Endothelial cell of umbilical vein (primary cell): ENCODE data around the gene ITPR1. TPM values are rescaled to one million over a fixed set of nuclear protein-coding genes. Genes with fewer than 3 reads are reported as not detected.

ENCODE experiments used
- BruUV-seq: library from RNA; stranded (reverse); fragments of 400-500 nt; replicated peaks from 2 replicates; lab custom pipeline; 2021; lab: Mats Ljungman, UMichigan
- CTCF ChIA-PET: fragments of 300-600, 350-600 bp; sonication (Branson Sonifier 250); formaldehyde crosslinking; loops from one replicate; lab custom pipeline; 2021; ENCODE audit warnings: antibody characterized with exemption, inconsistent platforms; lab: Charles Lee
- POLR2A ChIA-PET: fragments of 300-600, 350-600 bp; sonication (Branson Sonifier 250); formaldehyde crosslinking; loops from one replicate; lab custom pipeline; 2021; ENCODE audit warnings: antibody characterized with exemption, inconsistent platforms; lab: Charles Lee
- DNase-seq: peaks from one replicate; pipeline ENCODE4 v3.0.0-alpha.2; 2011; ENCODE audit warnings: low read depth, low spot score
- FAIRE-seq: peaks from 2 replicates; lab custom pipeline; 2011; peaks lifted over from hg19 to GRCh38; lab: Jason Lieb, UNC
- H2AFZ ChIP-seq: 2 replicates; pipeline ENCODE4 v1.6.0; 2012; ENCODE audit warnings: low read depth, low read length, control low read depth, inconsistent platforms
- H3K27ac ChIP-seq: 2 replicates; pipeline ENCODE4 v1.5.1; 2011; ENCODE audit warnings: low read depth, mild to moderate bottlenecking, control low read depth, low read length, moderate library complexity; ENCODE audit not compliant: insufficient read depth
- H3K27me3 ChIP-seq, 2 experiments: 2 replicates each; pipeline versions ENCODE4 v1.6.0 to v1.6.1; 2011; ENCODE audit warnings: low read length in 2 of 2, mixed read lengths in 1 of 2; ENCODE audit not compliant: control insufficient read depth in 2 of 2, insufficient read depth in 2 of 2
- H3K36me3 ChIP-seq, 2 experiments: 2 replicates in 1 of 2; 3 replicates in 1 of 2; pipeline ENCODE4 v1.5.1; 2011; ENCODE audit warnings: low read length in 2 of 2, mild to moderate bottlenecking in 1 of 2, moderate library complexity in 1 of 2; ENCODE audit not compliant: control insufficient read depth in 2 of 2, insufficient read depth in 2 of 2; ENCODE audit errors: extremely low read depth in 1 of 2
- H3K4me1 ChIP-seq: 3 replicates; pipeline ENCODE4 v1.5.1; 2011; ENCODE audit warnings: mild to moderate bottlenecking, low read length; ENCODE audit not compliant: control insufficient read depth, insufficient read depth; ENCODE audit errors: extremely low read depth
- H3K4me2 ChIP-seq: 2 replicates; pipeline ENCODE4 v1.6.1; 2011; ENCODE audit warnings: low read length, control low read depth, mixed read lengths; ENCODE audit not compliant: insufficient read depth
- H3K4me3 ChIP-seq, 3 experiments: fragments of 200-600 bp in 1 of 3; sonication (generic), shearing (Covaris generic) in 1 of 3; replicated peaks in 1 of 3; 2 replicates each; pipeline ENCODE4 v1.5.1; 2011 to 2016; ENCODE audit warnings: control low read depth in 3 of 3, low read length in 3 of 3, mild to moderate bottlenecking in 2 of 3, inconsistent platforms in 1 of 3, low read depth in 1 of 3, moderate library complexity in 1 of 3; ENCODE audit not compliant: insufficient read depth in 1 of 3
- H3K79me2 ChIP-seq: 2 replicates; pipeline ENCODE4 v1.6.0; 2012; ENCODE audit warnings: low read length, inconsistent platforms; ENCODE audit not compliant: control insufficient read depth, insufficient read depth
- H3K9ac ChIP-seq: replicated peaks from 2 replicates; pipeline ENCODE3; 2011; ENCODE audit warnings: low read length, control low read depth; ENCODE audit not compliant: insufficient read depth; ENCODE audit errors: extremely low read depth
- H3K9me1 ChIP-seq: replicated peaks from 3 replicates; pipeline ENCODE4 v1.6.0; 2011; ENCODE audit warnings: mild to moderate bottlenecking, low read length; ENCODE audit not compliant: control insufficient read depth, insufficient read depth; ENCODE audit errors: extremely low read depth
- H3K9me3 ChIP-seq: replicated peaks from 2 replicates; pipeline ENCODE4 v1.5.1; 2012; ENCODE audit warnings: low read length, inconsistent platforms; ENCODE audit not compliant: control insufficient read depth, insufficient read depth
- H4K20me1 ChIP-seq: replicated peaks from 2 replicates; pipeline ENCODE3; 2011; ENCODE audit warnings: mild to moderate bottlenecking, low read length; ENCODE audit not compliant: control insufficient read depth, insufficient read depth; ENCODE audit errors: extremely low read depth
- EZH2 ChIP-seq: IDR thresholded peaks from 2 replicates; pipeline ENCODE4 v1.6.1; 2012; ENCODE audit warnings: borderline replicate concordance, low read depth, mild to moderate bottlenecking, moderate library complexity, low read length, inconsistent platforms; ENCODE audit not compliant: severe bottlenecking
- FOS ChIP-seq: IDR thresholded peaks from 2 replicates; pipeline ENCODE4 v1.6.1; 2011; ENCODE audit warnings: mild to moderate bottlenecking, low read length, moderate library complexity, borderline replicate concordance; ENCODE audit not compliant: insufficient read depth
- GATA2 ChIP-seq: IDR thresholded peaks from 2 replicates; pipeline ENCODE4 v1.7.0; 2011; ENCODE audit warnings: low read depth, mild to moderate bottlenecking, moderate library complexity, mixed read lengths, low read length; ENCODE audit not compliant: insufficient read length, insufficient read depth
- JUN ChIP-seq: IDR thresholded peaks from 2 replicates; pipeline ENCODE4 v1.6.1; 2011; ENCODE audit warnings: borderline replicate concordance, low read depth; ENCODE audit not compliant: insufficient read length, insufficient read depth
- MYC ChIP-seq: IDR thresholded peaks from one replicate; pipeline ENCODE4 v1.6.1; 2011; ENCODE audit warnings: mild to moderate bottlenecking, low read depth, low read length
- POLR2A ChIP-seq: IDR thresholded peaks from 2 replicates; pipeline ENCODE4 v1.6.1; 2012; ENCODE audit warnings: low read depth, mild to moderate bottlenecking, control low read depth, low read length
- POLR2AphosphoS5 ChIP-seq: IDR thresholded peaks from 2 replicates; pipeline ENCODE4 v1.6.1; 2012; ENCODE audit warnings: low read depth, mild to moderate bottlenecking, control low read depth, low read length, moderate library complexity; ENCODE audit not compliant: insufficient read depth
- dilution Hi-C: fragments of 300-500 bp; cut with MboI; formaldehyde crosslinking; loops from one replicate; pipeline ENCODE4 v1.15.0; 2019; ENCODE audit warnings: low sequenced_read_pairs; ENCODE audit not compliant: extremely low pct_ligation_motif_present
- intact Hi-C: fragments of 100-400 bp; cut with micrococcal nuclease; formaldehyde crosslinking; loops from one replicate; pipeline ENCODE4 v1.10.0; 2022
- polyA plus RNA-seq, 4 experiments: library from polyadenylated mRNA; depleted of rRNA in 3 of 4; stranded (reverse) in 3 of 4; unstranded in 1 of 4; fragments of >200 nt; gene quantifications; 2 replicates each; pipeline versions ENCODE4 v1.2.1 to v1.2.3, GENCODE V29; 2011 to 2012; ENCODE audit warnings: missing spikeins in 1 of 4
- total RNA-seq: library from RNA; stranded (reverse); gene quantifications from 2 replicates; pipeline ENCODE4 v1.2.3, GENCODE V29; 2021
- TF ChIP-seq, protein P1 (sequence below), 2 donors: IDR thresholded peaks; 1 replicate in 1 of 2; 2 replicates in 1 of 2; pipeline ENCODE4 v1.5.1; 2011; ENCODE audit warnings: low read length in 2 of 2, mild to moderate bottlenecking in 2 of 2, moderate library complexity in 2 of 2, control low read depth in 1 of 2, inconsistent platforms in 1 of 2, low read depth in 1 of 2; ENCODE audit not compliant: insufficient read depth in 1 of 2; ENCODE audit errors: extremely low read depth in 1 of 2
- TF ChIP-seq, protein P2 (sequence below): IDR thresholded peaks from 2 replicates; pipeline ENCODE4 v1.6.1; 2011; ENCODE audit not compliant: insufficient read depth, insufficient read length

Gene ITPR1
- total and polyA plus RNA-seq, 2 donors (not counting 3 experiments of a cell fraction or from before 2014, with no cell fraction given): 5.1 to 16.1 TPM

DNA sequence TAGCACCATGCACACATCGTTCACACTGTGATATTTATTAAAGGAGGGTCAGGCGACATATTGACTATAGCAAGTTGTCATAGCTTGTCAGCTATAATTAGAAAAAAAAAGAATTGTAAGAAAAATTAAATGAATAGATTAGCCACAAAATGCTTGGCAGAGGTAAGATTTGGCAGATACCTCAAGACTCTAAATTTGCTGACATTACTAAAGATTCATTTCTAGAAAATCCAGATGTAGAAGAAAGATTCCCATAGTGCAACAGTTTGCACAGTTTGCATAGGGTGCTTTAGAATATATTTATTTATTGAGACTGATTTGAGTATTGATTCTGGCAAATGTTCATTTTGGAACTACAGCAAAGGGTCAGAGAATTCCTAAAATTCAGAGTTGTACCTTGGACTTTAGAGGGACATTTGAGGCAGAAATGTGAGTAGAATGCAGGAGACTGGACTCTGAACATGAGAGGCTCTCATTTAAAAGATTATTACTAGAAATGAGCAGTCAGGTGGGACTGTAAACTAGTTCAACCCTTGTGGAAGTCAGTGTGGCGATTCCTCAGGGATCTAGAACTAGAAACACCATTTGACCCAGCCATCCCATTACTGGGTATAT lies 384.1 kb downstream of the ITPR1 start:
- CTCF ChIA-PET: interaction anchor here (0.6 to 2.0 kb wide), 3 partner anchors 26 to 99 kb away, joined by 3 to 6 read pairs (median 3); no protein-coding TSS in a partner anchor
- intact Hi-C loops: no loop called here
- H3K9me1 ChIP-seq: no peaks in the 10 kb centered on the region
- no peaks in the 10 kb centered on the region for H3K36me3 ChIP-seq
- no peak overlapping the region for H3K27ac ChIP-seq
- no peak overlapping the region for H3K4me2 ChIP-seq
- TF ChIP-seq EZH2 (no peak), JUN (no peak), MYC (no peak), POLR2A (no peak), POLR2AphosphoS5 (no peak), GATA2 (no peak), FOS (no peak)
- TF ChIP-seq, protein P1, sequence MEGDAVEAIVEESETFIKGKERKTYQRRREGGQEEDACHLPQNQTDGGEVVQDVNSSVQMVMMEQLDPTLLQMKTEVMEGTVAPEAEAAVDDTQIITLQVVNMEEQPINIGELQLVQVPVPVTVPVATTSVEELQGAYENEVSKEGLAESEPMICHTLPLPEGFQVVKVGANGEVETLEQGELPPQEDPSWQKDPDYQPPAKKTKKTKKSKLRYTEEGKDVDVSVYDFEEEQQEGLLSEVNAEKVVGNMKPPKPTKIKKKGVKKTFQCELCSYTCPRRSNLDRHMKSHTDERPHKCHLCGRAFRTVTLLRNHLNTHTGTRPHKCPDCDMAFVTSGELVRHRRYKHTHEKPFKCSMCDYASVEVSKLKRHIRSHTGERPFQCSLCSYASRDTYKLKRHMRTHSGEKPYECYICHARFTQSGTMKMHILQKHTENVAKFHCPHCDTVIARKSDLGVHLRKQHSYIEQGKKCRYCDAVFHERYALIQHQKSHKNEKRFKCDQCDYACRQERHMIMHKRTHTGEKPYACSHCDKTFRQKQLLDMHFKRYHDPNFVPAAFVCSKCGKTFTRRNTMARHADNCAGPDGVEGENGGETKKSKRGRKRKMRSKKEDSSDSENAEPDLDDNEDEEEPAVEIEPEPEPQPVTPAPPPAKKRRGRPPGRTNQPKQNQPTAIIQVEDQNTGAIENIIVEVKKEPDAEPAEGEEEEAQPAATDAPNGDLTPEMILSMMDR (IDR thresholded peaks at IDR 0.05; ENCODE audit: extremely low read depth in 1 of 2, insufficient read depth in 1 of 2, low read depth in 1 of 2, low read length in 2 of 2): no peak
- TF ChIP-seq, protein P2, sequence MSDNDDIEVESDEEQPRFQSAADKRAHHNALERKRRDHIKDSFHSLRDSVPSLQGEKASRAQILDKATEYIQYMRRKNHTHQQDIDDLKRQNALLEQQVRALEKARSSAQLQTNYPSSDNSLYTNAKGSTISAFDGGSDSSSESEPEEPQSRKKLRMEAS: no peak
- H4K20me1 ChIP-seq: no peaks in the 10 kb centered on the region
- no peak overlapping the region for H3K4me3 ChIP-seq
- no peaks in the 10 kb centered on the region for H3K27me3 ChIP-seq
- no peaks in the 10 kb centered on the region for H3K4me1 ChIP-seq
- DNase-seq (no peak), FAIRE-seq (no peak)
- no peaks in the 10 kb centered on the region for H3K79me2 ChIP-seq
- POLR2A ChIA-PET: no interaction called here
- H3K9me3 ChIP-seq: no peaks in the 10 kb centered on the region
- no peak overlapping the region for H3K9ac ChIP-seq
- BruUV-seq: no TSS peak
- H2AFZ ChIP-seq: no peak overlapping the region
- dilution Hi-C loops: no loop called here
